GM23248 (cell line): ENCODE results near the gene ELMO3. TPM values are rescaled to one million over a fixed set of nuclear protein-coding genes. Genes with fewer than 3 reads are reported as not detected.

ENCODE experiments used
- DNase-seq: peaks from one replicate; pipeline ENCODE4 v3.0.0-alpha.2; 2015
- H2AFZ ChIP-seq: fragments of 200-600 bp; sonication (generic); 2 replicates; pipeline ENCODE4 v1.6.1; 2016; ENCODE audit warnings: antibody characterized with exemption
- H3F3A ChIP-seq: fragments of 200-600 bp; sonication (generic); 2 replicates; pipeline ENCODE4 v1.6.1; 2016; ENCODE audit warnings: mild to moderate bottlenecking, antibody characterized with exemption, mixed run types; ENCODE audit not compliant: insufficient read depth
- H3K27ac ChIP-seq: fragments of 200-600 bp; sonication (generic); 2 replicates; pipeline ENCODE4 v1.5.1; 2016; ENCODE audit warnings: mild to moderate bottlenecking
- H3K27me3 ChIP-seq: fragments of 200-600 bp; sonication (generic); replicated peaks from 2 replicates; pipeline ENCODE4 v1.6.1; 2016; ENCODE audit warnings: mild to moderate bottlenecking; ENCODE audit not compliant: insufficient read depth
- H3K36me3 ChIP-seq: fragments of 200-600 bp; sonication (generic); 2 replicates; pipeline ENCODE4 v1.6.1; 2016; ENCODE audit warnings: low read depth, mild to moderate bottlenecking
- H3K4me1 ChIP-seq: fragments of 200-600 bp; sonication (generic); 2 replicates; pipeline ENCODE4 v1.6.1; 2016; ENCODE audit warnings: mild to moderate bottlenecking; ENCODE audit not compliant: insufficient read depth
- H3K4me2 ChIP-seq: fragments of 200-600 bp; sonication (generic); one replicate; pipeline ENCODE4 v1.6.1; 2016; ENCODE audit warnings: mild to moderate bottlenecking; ENCODE audit not compliant: unreplicated experiment
- H3K4me3 ChIP-seq: fragments of 200-600 bp; sonication (generic); 2 replicates; pipeline ENCODE4 v1.5.1; 2016; ENCODE audit warnings: mild to moderate bottlenecking
- H3K79me2 ChIP-seq: fragments of 200-600 bp; sonication (generic); 2 replicates; pipeline ENCODE4 v1.6.1; 2016; ENCODE audit warnings: mild to moderate bottlenecking; ENCODE audit not compliant: insufficient read depth
- H3K9ac ChIP-seq: fragments of 200-600 bp; sonication (generic); 2 replicates; pipeline ENCODE4 v1.6.1; 2016; ENCODE audit warnings: mild to moderate bottlenecking
- H3K9me2 ChIP-seq: fragments of 200-600 bp; sonication (generic); 2 replicates; pipeline ENCODE4 v1.6.1; 2016; ENCODE audit warnings: mixed run types, mild to moderate bottlenecking, moderate library complexity; ENCODE audit not compliant: insufficient read depth
- H3K9me3 ChIP-seq: fragments of 200-600 bp; sonication (generic); one replicate; pipeline ENCODE4 v1.6.1; 2017; ENCODE audit warnings: low read depth
- H4K20me1 ChIP-seq: fragments of 200-600 bp; sonication (generic); 2 replicates; pipeline ENCODE4 v1.6.0; 2016; ENCODE audit not compliant: insufficient read depth
- EZH2 ChIP-seq: fragments of 200-600 bp; sonication (generic); IDR thresholded peaks from 2 replicates; pipeline ENCODE4 v1.6.1; 2018; ENCODE audit warnings: antibody characterized with exemption, mild to moderate bottlenecking; ENCODE audit not compliant: insufficient read depth, poor library complexity, severe bottlenecking
- EZH2phosphoT487 ChIP-seq: fragments of 200-600 bp; sonication (generic); IDR thresholded peaks from 2 replicates; pipeline ENCODE4 v1.6.1; 2018; ENCODE audit warnings: antibody characterized with exemption, moderate library complexity, mild to moderate bottlenecking, low read depth; ENCODE audit not compliant: insufficient read depth
- WGBS, 2 experiments: methylation state at CpG; one replicate each; pipeline ENCODE4 v1.1.6; 2015 to 2017; ENCODE audit warnings: low lambda C conversion rate in 2 of 2, low coverage in 1 of 2; ENCODE audit errors: missing lambda C conversion rate in 2 of 2; 5-methylcytosine and 5-hydroxymethylcytosine counted together
- in situ Hi-C: fragments of 300-500 bp; cut with MboI; formaldehyde crosslinking; loops from 2 replicates; pipeline ENCODE4 v1.15.0; 2020
- polyA plus RNA-seq: library from polyadenylated mRNA; unstranded; fragments of >200 nt; fragmentation: Nextera tagmentation; extraction: Ambion mirVana; gene quantifications from 2 replicates; pipeline ENCODE4 v1.2.1, GENCODE V29; 2016
- total RNA-seq: library from RNA; depleted of rRNA; stranded (reverse); fragments of >200 nt; shearing (Covaris generic); gene quantifications from 2 replicates; pipeline ENCODE4 v1.2.3, GENCODE V29; 2014

The ELMO3 gene
- total and polyA plus RNA-seq, 2 experiments from 2014 or later: 1.5 TPM; not detected in 1

- no peak overlapping the region for H3K4me2 ChIP-seq
- no peaks in the 10 kb centered on the region for H3K36me3 ChIP-seq
- H3K9me2 ChIP-seq: no peaks in the 10 kb centered on the region
- no peak overlapping the region for H3K9ac ChIP-seq
- 92 to 97% methylated on average over 18 to 23 of the region's 23 CpGs for WGBS, 2 experiments
- H3K4me1 ChIP-seq: peaks cover 10% of the 10 kb centered on the region
- in situ Hi-C loops: no loop called here
- DNase-seq: no peak
- no peaks in the 10 kb centered on the region for H4K20me1 ChIP-seq
- TF ChIP-seq EZH2 (no peak), EZH2phosphoT487 (no peak)
- H2AFZ ChIP-seq: no peak overlapping the region
- no peaks in the 10 kb centered on the region for H3K27me3 ChIP-seq
- H3K9me3 ChIP-seq: no peaks in the 10 kb centered on the region
- no peak overlapping the region for H3K27ac ChIP-seq
- no peak overlapping the region for H3K4me3 ChIP-seq
- no peaks in the 10 kb centered on the region for H3F3A ChIP-seq
- no peaks in the 10 kb centered on the region for H3K79me2 ChIP-seq
Observed at GRCh38 chr16:67202956-67203493, 4.1 kb downstream of the ELMO3 start.

DNA sequence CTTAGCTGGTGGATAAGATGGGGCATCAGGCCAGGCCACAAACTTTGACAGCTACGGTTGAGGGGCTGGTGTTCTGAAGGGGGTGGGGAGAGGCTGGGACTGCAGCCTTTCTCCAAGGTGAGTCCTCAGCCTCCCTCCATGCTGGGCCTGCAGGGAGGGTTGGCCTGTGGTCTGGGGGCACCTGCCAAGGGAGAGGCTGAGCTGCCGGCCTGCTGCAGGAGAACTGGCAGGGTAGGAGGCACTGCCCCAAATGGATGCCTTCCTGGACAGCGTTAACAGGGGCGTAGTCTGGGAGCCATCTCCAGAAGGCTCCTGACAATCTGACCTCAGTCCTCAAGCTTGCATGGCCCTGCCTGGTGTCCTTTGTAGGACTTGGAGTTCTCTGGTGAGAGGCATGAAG, 5.1 kb downstream of the ELMO3 start:
- Histone ChIP-seq H3K79me2 (no peaks in the 10 kb centered on the region), H3K4me2 (no peak overlapping the region), H3K9me3 (no peaks in the 10 kb centered on the region), H3K27me3 (no peaks in the 10 kb centered on the region), H3K4me1 (peaks cover 12% of the 10 kb centered on the region), H3K9me2 (no peaks in the 10 kb centered on the region), H3F3A (no peaks in the 10 kb centered on the region), H3K4me3 (no peak overlapping the region), H2AFZ (no peak overlapping the region), H3K9ac (no peak overlapping the region), H3K36me3 (no peaks in the 10 kb centered on the region), H3K27ac (no peak overlapping the region), H4K20me1 (no peaks in the 10 kb centered on the region)
- TF ChIP-seq EZH2phosphoT487 (no peak), EZH2 (no peak)
- DNase-seq: no peak
- in situ Hi-C loops: no loop called here
- WGBS, 2 experiments: 42 to 43% methylated on average over 3 to 4 of the region's 4 CpGs

DNA sequence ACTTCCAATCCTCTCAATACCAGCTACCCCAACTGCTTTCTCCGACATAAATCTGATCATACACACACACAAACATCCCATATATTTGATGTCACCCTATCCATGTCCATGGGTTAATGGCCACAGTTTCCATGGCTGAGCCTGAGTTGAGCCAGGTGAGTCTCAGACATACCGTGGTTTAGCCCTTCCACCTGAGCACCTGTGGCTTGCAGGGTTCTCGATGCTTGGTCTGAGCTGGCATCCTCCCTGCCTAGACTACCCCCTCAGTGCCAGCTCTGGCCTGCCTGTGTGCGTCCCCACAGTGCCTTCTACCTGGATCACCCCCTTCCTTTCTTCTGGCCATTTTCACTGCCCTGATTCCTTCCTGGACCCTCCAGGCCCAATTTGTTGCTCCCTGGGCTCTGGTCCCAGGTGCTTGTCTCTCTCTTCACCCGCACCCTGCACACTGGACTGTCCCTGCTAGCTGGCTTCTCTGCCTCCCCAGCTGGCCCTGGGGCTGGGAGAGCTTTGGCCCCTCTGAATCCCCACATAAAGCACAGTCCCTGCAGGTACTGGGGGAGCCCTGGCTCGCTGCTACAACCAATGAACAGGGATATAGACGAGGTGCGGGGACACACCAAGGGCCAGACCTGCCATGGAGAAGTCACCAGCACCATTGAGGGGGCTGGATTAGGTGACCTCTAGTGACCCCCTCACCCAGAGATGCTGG, 7.4 kb downstream of the ELMO3 start:
- Histone ChIP-seq H3K36me3 (no peaks in the 10 kb centered on the region), H3K27me3 (no peaks in the 10 kb centered on the region), H3K9me2 (no peaks in the 10 kb centered on the region), H3K4me1 (peaks cover 12% of the 10 kb centered on the region), H3F3A (no peaks in the 10 kb centered on the region), H3K4me3 (no peak overlapping the region), H2AFZ (no peak overlapping the region), H3K9ac (no peak overlapping the region), H3K79me2 (no peaks in the 10 kb centered on the region), H4K20me1 (no peaks in the 10 kb centered on the region), H3K4me2 (no peak overlapping the region), H3K27ac (no peak overlapping the region), H3K9me3 (no peaks in the 10 kb centered on the region)
- 93 to 95% methylated on average over 7 to 8 of the region's 8 CpGs for WGBS, 2 experiments
- TF ChIP-seq EZH2: no peak
- TF ChIP-seq EZH2phosphoT487: no peak
- in situ Hi-C loops: no loop called here
- DNase-seq: no peak

- H3K4me1 ChIP-seq: peaks cover 12% of the 10 kb centered on the region
- no peak for DNase-seq
- no peak overlapping the region for H3K4me3 ChIP-seq
- WGBS, 2 experiments: 91 to 95% methylated on average over 3 of the region's 3 CpGs
- H3K27ac ChIP-seq: no peak overlapping the region
- H3K9me3 ChIP-seq: no peaks in the 10 kb centered on the region
- no peak overlapping the region for H2AFZ ChIP-seq
- H4K20me1 ChIP-seq: no peaks in the 10 kb centered on the region
- TF ChIP-seq EZH2phosphoT487: no peak
- TF ChIP-seq EZH2: no peak
- no peaks in the 10 kb centered on the region for H3K36me3 ChIP-seq
- in situ Hi-C loops: no loop called here
- H3K9me2 ChIP-seq: no peaks in the 10 kb centered on the region
- no peak overlapping the region for H3K4me2 ChIP-seq
- no peaks in the 10 kb centered on the region for H3K79me2 ChIP-seq
- no peak overlapping the region for H3K9ac ChIP-seq
- no peaks in the 10 kb centered on the region for H3K27me3 ChIP-seq
- H3F3A ChIP-seq: no peaks in the 10 kb centered on the region
Observed at GRCh38 chr16:67206838-67207248, 7.9 kb downstream of the ELMO3 start.
